Breast epithelium (tissue), 4 donors: Measurements from ENCODE around the gene CACNA1I. TPM values are rescaled to one million over a fixed set of nuclear protein-coding genes. Genes with fewer than 3 reads are reported as not detected.

ENCODE experiments used
- DNase-seq, 2 donors: peaks; one replicate each; pipeline ENCODE4 v3.0.0-alpha.2; 2019; ENCODE audit warnings: low spot score in 2 of 2
- H3K27ac ChIP-seq, 2 donors: fragments of 200-600 bp; sonication (generic) in 1 of 2; one replicate each; pipeline ENCODE4 v1.5.1; 2016 to 2019; ENCODE audit warnings: mild to moderate bottlenecking in 1 of 2
- H3K27me3 ChIP-seq, 2 donors: fragments of 200-600 bp; sonication (generic) in 1 of 2; one replicate each; pipeline versions ENCODE4 v1.5.1 to v1.6.0; 2017 to 2019; ENCODE audit warnings: control low read depth in 1 of 2, mild to moderate bottlenecking in 1 of 2
- H3K36me3 ChIP-seq: fragments of 200-600 bp; one replicate; pipeline ENCODE4 v1.5.1; 2019
- H3K4me1 ChIP-seq, 2 donors: fragments of 200-600 bp; sonication (generic); one replicate each; pipeline ENCODE4 v1.5.1; 2016 to 2019; ENCODE audit warnings: control low read depth in 1 of 2
- H3K4me3 ChIP-seq, 3 donors: fragments of 200-600 bp; sonication (generic); 1 replicate in 2 of 3; 2 replicates in 1 of 3; pipeline ENCODE4 v1.5.1; 2016 to 2019; ENCODE audit warnings: mild to moderate bottlenecking in 3 of 3, moderate library complexity in 2 of 3
- H3K9me3 ChIP-seq, 2 donors: fragments of 200-600 bp; sonication (generic) in 1 of 2; one replicate each; pipeline ENCODE4 v1.5.1; 2016 to 2019; ENCODE audit warnings: control low read depth in 1 of 2
- CTCF ChIP-seq, 3 donors: fragments of 450-650 bp; IDR thresholded peaks; one replicate each; pipeline ENCODE4 v1.5.1; 2016 to 2017; ENCODE audit warnings: antibody characterized with exemption in 3 of 3, mild to moderate bottlenecking in 3 of 3, moderate library complexity in 3 of 3
- POLR2A ChIP-seq: fragments of 450-650 bp; IDR thresholded peaks from one replicate; pipeline ENCODE4 v1.6.1; 2016; ENCODE audit warnings: antibody characterized with exemption, mild to moderate bottlenecking, moderate library complexity
- POLR2AphosphoS5 ChIP-seq, 3 donors: sonication (generic); formaldehyde crosslinking; IDR thresholded peaks; one replicate each; pipeline ENCODE4 v1.6.1; 2017; ENCODE audit warnings: antibody characterized with exemption in 3 of 3
- intact Hi-C: fragments of 100-400 bp; cut with DNase I; formaldehyde crosslinking; loops from one replicate; pipeline ENCODE4 v1.15.1; 2023; ENCODE audit warnings: low total_unique reads
- total RNA-seq, 3 donors: library from RNA; depleted of rRNA; stranded (reverse); fragments of >200 nt; gene quantifications; one replicate each; pipeline ENCODE4 v1.1.0, GENCODE V29; 2016

The CACNA1I gene
- total RNA-seq, 3 donors from 2014 or later, result 0.32 to 0.44 (median 0.33) TPM

GRCh38 chr22:39528080-39528661 lies 42.4 kb upstream of the CACNA1I start:
- Histone ChIP-seq H3K4me1 (peaks cover 20 to 29% of the 10 kb centered on the region in 2 donors), H3K27me3 (no peaks in the 10 kb centered on the region), H3K36me3 (no peaks in the 10 kb centered on the region), H3K27ac (peak overlapping the region; percentile 73 to 84), H3K4me3 (peak overlapping the region in 1 of 3 donors; percentile 56), H3K9me3 (no peaks in the 10 kb centered on the region)
- TF ChIP-seq CTCF (IDR thresholded peaks at IDR 0.05) (no peak), POLR2AphosphoS5 (IDR thresholded peaks at IDR 0.05) (no peak)
- no peak for DNase-seq
- intact Hi-C loops, result loop anchor here (5.0 to 10.0 kb wide), 2 partner anchors 213 to 356 kb away; partner anchors contain the start of gene RPL3

GRCh38 chr22:39528681-39529486 lies 41.7 kb upstream of the CACNA1I start:
- Histone ChIP-seq H3K4me1 (peaks cover 20 to 29% of the 10 kb centered on the region in 2 donors), H3K4me3 (peak overlapping the region in 2 of 3 donors; percentile 20 to 56), H3K27ac (peak overlapping the region; percentile 73 to 84), H3K9me3 (no peaks in the 10 kb centered on the region), H3K36me3 (no peaks in the 10 kb centered on the region), H3K27me3 (no peaks in the 10 kb centered on the region)
- TF ChIP-seq CTCF (IDR thresholded peaks at IDR 0.05) (peak; percentile 78 to 99 (median 95)), POLR2AphosphoS5 (IDR thresholded peaks at IDR 0.05) (peak; percentile 75 to 83 (median 79)), POLR2A (no peak)
- DNase-seq, result peak; percentile 89 to 95
- intact Hi-C loops, result loop anchor here (5.0 to 10.0 kb wide), 2 partner anchors 214 to 357 kb away; partner anchors contain the start of gene RPL3

- Histone ChIP-seq H3K27ac (peak overlapping the region; percentile 33 to 73), H3K4me3 (peak overlapping the region in 2 of 3 donors; percentile 20 to 56), H3K9me3 (no peaks in the 10 kb centered on the region), H3K4me1 (peaks cover 20 to 29% of the 10 kb centered on the region in 2 donors), H3K27me3 (no peaks in the 10 kb centered on the region), H3K36me3 (no peaks in the 10 kb centered on the region)
- intact Hi-C loops, result loop anchor here (5.0 to 10.0 kb wide), 2 partner anchors 215 to 357 kb away; partner anchors contain the start of gene RPL3
- no peak for DNase-seq
- TF ChIP-seq POLR2AphosphoS5 (IDR thresholded peaks at IDR 0.05) (peak in 1 of 3 donors; percentile 4), POLR2A (no peak), CTCF (IDR thresholded peaks at IDR 0.05) (no peak)
These were observed 41.1 kb upstream of the CACNA1I start for GRCh38 chr22:39529487-39529851.

GRCh38 chr22:39530116-39530515 lies 40.4 kb upstream of the CACNA1I start:
- Histone ChIP-seq H3K36me3 (no peaks in the 10 kb centered on the region), H3K4me3 (no peak overlapping the region), H3K9me3 (no peaks in the 10 kb centered on the region), H3K27ac (peak overlapping the region in 1 of 2 donors; percentile 33), H3K4me1 (peaks cover 25 to 29% of the 10 kb centered on the region in 2 donors), H3K27me3 (no peaks in the 10 kb centered on the region)
- intact Hi-C loops, result loop anchor here (10.0 kb wide), 2 partner anchors 495 to 825 kb away; no protein-coding TSS in a partner anchor
- no peak for DNase-seq
- no peak for TF ChIP-seq POLR2AphosphoS5 (IDR thresholded peaks at IDR 0.05)
- TF ChIP-seq POLR2A, result no peak
- TF ChIP-seq CTCF (IDR thresholded peaks at IDR 0.05), result no peak
